Gastrocnemius medialis (tissue), 4 donors: Measurements from ENCODE around the gene IL9. TPM values are rescaled to one million over a fixed set of nuclear protein-coding genes. Genes with fewer than 3 reads are reported as not detected.

Experiments
- ATAC-seq, 2 donors: fragments of 150-250 bp; one replicate each; pipeline ENCODE4 v1.9.1; 2016
- DNase-seq, 2 donors: peaks; one replicate each; pipeline ENCODE4 v3.0.0-alpha.2; 2019
- H3K27ac ChIP-seq, 4 donors: fragments of 200-600 bp; sonication (generic); 1 replicate in 1 of 4; 2 replicates in 3 of 4; pipeline ENCODE4 v1.5.1; 2016 to 2018; ENCODE audit warnings: mild to moderate bottlenecking in 2 of 4, moderate library complexity in 1 of 4
- H3K27me3 ChIP-seq, 3 donors: fragments of 200-600 bp; sonication (generic) in 2 of 3; 1 replicate in 1 of 3; 2 replicates in 2 of 3; pipeline versions ENCODE4 v1.5.1 to v1.6.0; 2016 to 2019; ENCODE audit warnings: mild to moderate bottlenecking in 1 of 3, moderate library complexity in 1 of 3
- H3K36me3 ChIP-seq, 2 donors: fragments of 200-600 bp; sonication (generic) in 1 of 2; one replicate each; pipeline ENCODE4 v1.5.1; 2017 to 2018
- H3K4me1 ChIP-seq, 2 donors: fragments of 200-600 bp; sonication (generic) in 1 of 2; one replicate each; pipeline ENCODE4 v1.5.1; 2016 to 2017; ENCODE audit warnings: mild to moderate bottlenecking in 2 of 2
- H3K4me3 ChIP-seq, 4 donors: fragments of 200-600 bp; sonication (generic) in 3 of 4; 1 replicate in 1 of 4; 2 replicates in 3 of 4; pipeline ENCODE4 v1.5.1; 2016 to 2019; ENCODE audit warnings: mild to moderate bottlenecking in 2 of 4
- H3K9me3 ChIP-seq, 3 donors: fragments of 200-600 bp; sonication (generic) in 2 of 3; 1 replicate in 1 of 3; 2 replicates in 2 of 3; pipeline ENCODE4 v1.5.1; 2016 to 2019
- POLR2A ChIP-seq, 2 donors: fragments of 450-650 bp; IDR thresholded peaks; one replicate each; pipeline ENCODE4 v1.6.1; 2017; ENCODE audit warnings: antibody characterized with exemption in 2 of 2, mild to moderate bottlenecking in 2 of 2, moderate library complexity in 2 of 2
- in situ Hi-C, 4 donors: fragments of 200-750 bp; cut with MboI; loops; one replicate each; pipeline versions ENCODE4 v1.15.0 to v1.8.0; 2017; ENCODE audit warnings: low sequenced_read_pairs in 4 of 4
- intact Hi-C: fragments of 100-400 bp; cut with DNase I; formaldehyde crosslinking; loops from one replicate; pipeline ENCODE4 v1.15.1; 2023; ENCODE audit warnings: low total_unique reads
- total RNA-seq, 4 donors: library from RNA; depleted of rRNA; stranded (reverse); fragments of >200 nt; gene quantifications; one replicate each; pipeline versions ENCODE4 v1.1.0 to v1.2.3, GENCODE V29; 2016
- TF ChIP-seq, protein P1 (sequence below), 5 experiments: fragments of 450-650 bp in 3 of 5; fragments of 200-600 bp in 2 of 5; sonication (generic) in 2 of 5; IDR thresholded peaks in 4 of 5; conservative IDR thresholded peaks in 1 of 5; 1 replicate in 4 of 5; 2 replicates in 1 of 5; pipeline ENCODE4 v1.5.1; 2016 to 2019; ENCODE audit warnings: antibody characterized with exemption in 5 of 5, mild to moderate bottlenecking in 3 of 5, moderate library complexity in 3 of 5

Gene IL9
- total RNA-seq, 4 donors from 2014 or later: not detected

DNA sequence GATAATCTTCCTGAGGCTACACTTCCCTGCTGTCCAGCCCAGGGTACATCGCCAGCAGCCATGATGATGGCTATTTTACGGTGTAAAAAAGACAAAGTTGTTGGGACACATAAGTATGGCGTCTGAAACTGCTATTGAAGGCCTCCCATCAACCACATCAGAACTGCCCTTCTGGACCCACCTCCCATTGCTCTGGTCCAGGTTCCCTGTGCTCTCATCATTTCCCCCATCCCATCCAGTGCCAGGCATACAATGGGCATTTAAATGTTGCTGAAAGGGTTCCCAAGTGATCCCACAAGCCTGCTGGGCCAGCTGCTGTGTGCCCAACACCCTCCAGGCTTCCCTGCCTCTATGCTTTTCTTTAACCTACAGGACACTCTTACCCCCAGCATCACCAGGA is 10.6 kb downstream of the IL9 start:
- Histone ChIP-seq H3K36me3 (no peaks in the 10 kb centered on the region), H3K4me1 (no peaks in the 10 kb centered on the region), H3K4me3 (no peak overlapping the region), H3K27ac (no peak overlapping the region), H3K27me3 (no peaks in the 10 kb centered on the region), H3K9me3 (no peaks in the 10 kb centered on the region)
- TF ChIP-seq, protein P1, sequence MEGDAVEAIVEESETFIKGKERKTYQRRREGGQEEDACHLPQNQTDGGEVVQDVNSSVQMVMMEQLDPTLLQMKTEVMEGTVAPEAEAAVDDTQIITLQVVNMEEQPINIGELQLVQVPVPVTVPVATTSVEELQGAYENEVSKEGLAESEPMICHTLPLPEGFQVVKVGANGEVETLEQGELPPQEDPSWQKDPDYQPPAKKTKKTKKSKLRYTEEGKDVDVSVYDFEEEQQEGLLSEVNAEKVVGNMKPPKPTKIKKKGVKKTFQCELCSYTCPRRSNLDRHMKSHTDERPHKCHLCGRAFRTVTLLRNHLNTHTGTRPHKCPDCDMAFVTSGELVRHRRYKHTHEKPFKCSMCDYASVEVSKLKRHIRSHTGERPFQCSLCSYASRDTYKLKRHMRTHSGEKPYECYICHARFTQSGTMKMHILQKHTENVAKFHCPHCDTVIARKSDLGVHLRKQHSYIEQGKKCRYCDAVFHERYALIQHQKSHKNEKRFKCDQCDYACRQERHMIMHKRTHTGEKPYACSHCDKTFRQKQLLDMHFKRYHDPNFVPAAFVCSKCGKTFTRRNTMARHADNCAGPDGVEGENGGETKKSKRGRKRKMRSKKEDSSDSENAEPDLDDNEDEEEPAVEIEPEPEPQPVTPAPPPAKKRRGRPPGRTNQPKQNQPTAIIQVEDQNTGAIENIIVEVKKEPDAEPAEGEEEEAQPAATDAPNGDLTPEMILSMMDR (IDR thresholded peaks at IDR 0.05 in 4 of 5, conservative IDR thresholded peaks at IDR 0.05 in 1 of 5): no peak
- no peak for TF ChIP-seq POLR2A (IDR thresholded peaks at IDR 0.05)
- no peak for DNase-seq
- intact Hi-C loops: loop anchor here (5.0 kb wide), 2 partner anchors 177 to 197 kb away; no protein-coding TSS in a partner anchor
- in situ Hi-C loops: loop anchor here (5.0 to 10.0 kb wide), 3 partner anchors 200 to 330 kb away; no protein-coding TSS in a partner anchor
- no peak for ATAC-seq

DNA sequence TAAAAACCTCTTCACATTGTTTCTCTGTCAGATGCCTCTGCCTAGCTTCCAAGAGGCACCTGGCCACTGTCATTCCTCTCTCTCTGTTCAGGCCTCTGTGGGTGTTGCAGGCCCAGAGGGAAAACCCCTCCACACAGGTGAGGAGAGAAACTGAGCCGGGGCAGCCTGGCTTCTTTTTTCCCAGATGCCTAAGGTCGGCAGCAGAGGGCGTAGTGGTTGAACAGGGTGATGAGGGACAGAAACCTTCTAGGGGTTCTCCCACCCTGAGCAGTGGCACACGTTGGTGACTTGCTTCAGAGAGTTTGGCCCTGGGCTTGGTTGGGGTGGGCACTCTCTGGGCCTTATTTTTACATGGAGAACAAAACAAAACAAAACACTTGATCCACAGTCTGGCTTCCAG is 12.2 kb downstream of the IL9 start:
- H3K4me1 ChIP-seq: peaks cover 9 to 12% of the 10 kb centered on the region in 2 donors
- H3K27me3 ChIP-seq: no peaks in the 10 kb centered on the region
- no peak for TF ChIP-seq POLR2A (IDR thresholded peaks at IDR 0.05)
- TF ChIP-seq, protein P1 (IDR thresholded peaks at IDR 0.05 in 4 of 5, conservative IDR thresholded peaks at IDR 0.05 in 1 of 5): no peak
- no peaks in the 10 kb centered on the region for H3K9me3 ChIP-seq
- no peaks in the 10 kb centered on the region for H3K36me3 ChIP-seq
- DNase-seq: no peak
- H3K27ac ChIP-seq: no peak overlapping the region
- intact Hi-C loops: no loop called here
- no peak overlapping the region for H3K4me3 ChIP-seq
- ATAC-seq: no peak
- in situ Hi-C loops: loop anchor here in 3 of 4 donors (10.0 kb wide), 2 partner anchors 201 to 331 kb away; no protein-coding TSS in a partner anchor

DNA sequence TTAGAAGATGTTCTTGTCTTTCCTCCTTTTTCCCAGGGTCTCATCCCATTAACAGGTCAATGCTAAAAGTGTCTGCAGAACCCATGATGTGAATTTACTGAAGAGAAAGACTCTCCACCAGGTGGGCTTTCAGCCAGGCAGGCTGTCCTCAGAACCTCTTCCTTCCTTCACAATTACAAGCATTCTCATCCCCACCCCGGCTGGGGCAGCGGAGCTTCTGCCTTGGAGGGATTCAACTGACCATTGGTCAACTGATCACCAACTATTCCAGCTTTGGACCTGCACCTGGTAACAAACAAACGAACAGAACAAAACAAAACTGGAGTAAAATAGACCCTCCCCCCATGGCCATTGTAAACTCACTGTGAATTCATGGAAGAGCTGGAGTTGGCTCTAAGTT is 12.6 kb downstream of the IL9 start:
- H3K27me3 ChIP-seq: no peaks in the 10 kb centered on the region
- TF ChIP-seq POLR2A (IDR thresholded peaks at IDR 0.05): no peak
- TF ChIP-seq, protein P1 (IDR thresholded peaks at IDR 0.05 in 4 of 5, conservative IDR thresholded peaks at IDR 0.05 in 1 of 5): no peak
- in situ Hi-C loops: loop anchor here in 3 of 4 donors (10.0 kb wide), 2 partner anchors 202 to 332 kb away; no protein-coding TSS in a partner anchor
- DNase-seq: no peak
- H3K4me1 ChIP-seq: peaks cover 9 to 17% of the 10 kb centered on the region in 2 donors
- intact Hi-C loops: no loop called here
- H3K36me3 ChIP-seq: no peaks in the 10 kb centered on the region
- ATAC-seq: no peak
- H3K4me3 ChIP-seq: no peak overlapping the region
- H3K9me3 ChIP-seq: no peaks in the 10 kb centered on the region
- no peak overlapping the region for H3K27ac ChIP-seq

DNA sequence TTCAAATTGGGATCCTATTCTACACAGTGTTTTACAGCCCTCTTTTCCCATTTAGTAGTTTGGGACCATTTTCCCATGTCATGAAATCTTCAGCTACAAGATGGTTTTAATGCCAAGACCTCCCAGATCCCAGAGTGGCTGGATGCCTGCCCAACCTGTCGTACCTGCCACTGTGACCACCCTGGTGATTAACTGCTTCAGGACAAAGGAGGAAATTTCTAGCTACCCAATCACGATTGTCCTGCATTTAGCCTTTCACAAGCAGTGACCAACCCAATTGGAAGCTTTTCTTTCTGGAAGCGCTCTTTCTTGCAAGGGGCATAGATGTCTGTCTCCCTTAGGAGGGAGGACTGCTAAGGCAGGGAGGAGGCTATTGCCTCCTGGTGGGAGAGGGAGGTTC is 13.8 kb downstream of the IL9 start:
- TF ChIP-seq, protein P1 (IDR thresholded peaks at IDR 0.05 in 4 of 5, conservative IDR thresholded peaks at IDR 0.05 in 1 of 5): no peak
- TF ChIP-seq POLR2A (IDR thresholded peaks at IDR 0.05): no peak
- Histone ChIP-seq H3K4me1 (peaks cover 9 to 22% of the 10 kb centered on the region in 2 donors), H3K27ac (no peak overlapping the region), H3K4me3 (no peak overlapping the region), H3K9me3 (no peaks in the 10 kb centered on the region), H3K36me3 (no peaks in the 10 kb centered on the region), H3K27me3 (no peaks in the 10 kb centered on the region)
- intact Hi-C loops (no loop called here), in situ Hi-C loops (loop anchor here in 3 of 4 donors (10.0 kb wide), 2 partner anchors 203 to 333 kb away; no protein-coding TSS in a partner anchor)
- no peak for DNase-seq
- no peak for ATAC-seq

DNA sequence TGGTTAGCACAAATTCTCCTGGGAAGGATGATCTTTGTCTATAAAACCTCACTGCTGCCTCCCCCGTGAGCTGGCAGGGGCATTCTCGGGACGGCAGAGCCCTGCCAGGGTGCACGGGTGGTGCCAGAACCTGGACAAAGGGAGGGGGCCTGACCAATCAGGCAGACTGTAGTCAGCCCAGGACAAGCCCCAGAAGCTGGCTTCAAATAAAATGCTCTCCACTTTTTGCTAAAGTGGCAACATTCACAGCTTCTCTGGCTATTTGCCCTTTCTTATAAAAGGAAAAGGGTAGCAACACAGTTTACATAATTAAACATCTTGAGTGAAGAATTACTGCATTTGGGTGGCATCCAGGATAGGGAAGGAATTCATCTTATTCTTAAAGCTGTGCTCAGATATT is 14.4 kb downstream of the IL9 start:
- no peaks in the 10 kb centered on the region for H3K36me3 ChIP-seq
- no peak overlapping the region for H3K4me3 ChIP-seq
- no peak for ATAC-seq
- DNase-seq: no peak
- TF ChIP-seq POLR2A (IDR thresholded peaks at IDR 0.05): no peak
- TF ChIP-seq, protein P1 (IDR thresholded peaks at IDR 0.05 in 4 of 5, conservative IDR thresholded peaks at IDR 0.05 in 1 of 5): no peak
- no peaks in the 10 kb centered on the region for H3K27me3 ChIP-seq
- H3K4me1 ChIP-seq: peaks cover 9 to 22% of the 10 kb centered on the region in 2 donors
- no peak overlapping the region for H3K27ac ChIP-seq
- intact Hi-C loops (no loop called here), in situ Hi-C loops (loop anchor here in 3 of 4 donors (10.0 kb wide), 2 partner anchors 204 to 334 kb away; no protein-coding TSS in a partner anchor)
- H3K9me3 ChIP-seq: no peaks in the 10 kb centered on the region
